Iris pigment epithelial cell (primary cell): ENCODE measurements around the gene ATP13A3.
A peak's percentile ranks its signal among the peaks of the same experiment; 100 is the strongest.

Source experiments
- DNase-seq: peaks from one replicate; pipeline ENCODE4 v3.0.0-alpha.2; 2011; ENCODE audit warnings: low read depth

ATP13A3 gene

GRCh38 chr3:194439881-194440550 lies 46.8 kb downstream of the ATP13A3 start:
- DNase-seq = no peak

GRCh38 chr3:194434503-194434902 lies 52.3 kb downstream of the ATP13A3 start:
- no peak for DNase-seq

GRCh38 chr3:194431554-194431953 lies 55.2 kb downstream of the ATP13A3 start:
- DNase-seq = no peak

GRCh38 chr3:194425399-194425798 lies 61.4 kb downstream of the ATP13A3 start:
- no peak for DNase-seq

- no peak for DNase-seq
These were observed 61.8 kb downstream of the ATP13A3 start for GRCh38 chr3:194424953-194425352.

GRCh38 chr3:194424373-194424772 lies 62.4 kb downstream of the ATP13A3 start:
- no peak for DNase-seq

GRCh38 chr3:194423317-194423716 lies 63.5 kb downstream of the ATP13A3 start:
- peak; percentile 25 for DNase-seq

GRCh38 chr3:194422188-194422587 lies 64.6 kb downstream of the ATP13A3 start:
- peak; percentile 71 for DNase-seq

GRCh38 chr3:194418671-194419070 lies 68.1 kb downstream of the ATP13A3 start:
- DNase-seq = no peak

- peak; percentile 84 for DNase-seq
These were observed 79.4 kb downstream of the ATP13A3 start for GRCh38 chr3:194407423-194407822.

- peak; percentile 30 for DNase-seq
These were observed 81.0 kb downstream of the ATP13A3 start for GRCh38 chr3:194405766-194406165.

GRCh38 chr3:194404365-194405140 lies 82.2 kb downstream of the ATP13A3 start:
- peak; percentile 59 for DNase-seq

GRCh38 chr3:194401868-194402329 lies 84.9 kb downstream of the ATP13A3 start:
- DNase-seq = no peak

- DNase-seq = no peak
These were observed 85.5 kb downstream of the ATP13A3 start for GRCh38 chr3:194401346-194401745.

GRCh38 chr3:194399874-194400411 lies 86.9 kb downstream of the ATP13A3 start:
- no peak for DNase-seq

- no peak for DNase-seq
These were observed 87.6 kb downstream of the ATP13A3 start, which contains the start of gene GP5 for GRCh38 chr3:194399166-194399565. TSS of gene GP5 (minus strand) at chr3:194399266. CDS start at chr3:194398282, 984 bp downstream.

GRCh38 chr3:194397757-194398312 lies 89.0 kb downstream of the ATP13A3 start:
- no peak for DNase-seq

GRCh38 chr3:194396859-194397756 lies 89.7 kb downstream of the ATP13A3 start:
- DNase-seq = peak; percentile 25

GRCh38 chr3:194396539-194396858 lies 90.3 kb downstream of the ATP13A3 start:
- no peak for DNase-seq

GRCh38 chr3:194395778-194396538 lies 90.8 kb downstream of the ATP13A3 start:
- peak; percentile 48 for DNase-seq

GRCh38 chr3:194395212-194395611 lies 91.6 kb downstream of the ATP13A3 start:
- DNase-seq = peak; percentile 36
